ENCODE results near the gene PEF1.

PEF1 gene

GRCh38 chr1:31627930-31628559 is 16.6 kb downstream of the PEF1 start:
- no peak for DNase-seq (ENCODE audit: low read depth)

GRCh38 chr1:31627301-31627929 is 17.3 kb downstream of the PEF1 start:
- no peak for DNase-seq (ENCODE audit: low read depth)

GRCh38 chr1:31626223-31627207 is 18.2 kb downstream of the PEF1 start:
- DNase-seq (ENCODE audit: low read depth), result no peak

GRCh38 chr1:31625561-31626222 is 19.0 kb downstream of the PEF1 start:
- DNase-seq (ENCODE audit: low read depth), result no peak

GRCh38 chr1:31624731-31625514 is 19.8 kb downstream of the PEF1 start:
- no peak for DNase-seq (ENCODE audit: low read depth)

- DNase-seq (ENCODE audit: low read depth), result no peak
Observed at GRCh38 chr1:31624309-31624708, 20.4 kb downstream of the PEF1 start.

GRCh38 chr1:31623365-31623764 is 21.3 kb downstream of the PEF1 start:
- DNase-seq (ENCODE audit: low read depth), result no peak

- DNase-seq (ENCODE audit: low read depth), result no peak
Observed at GRCh38 chr1:31621847-31622730, 22.6 kb downstream of the PEF1 start.

GRCh38 chr1:31621498-31621820 is 23.2 kb downstream of the PEF1 start:
- no peak for DNase-seq (ENCODE audit: low read depth)

GRCh38 chr1:31620631-31621497 is 23.8 kb downstream of the PEF1 start:
- DNase-seq (ENCODE audit: low read depth), result no peak

- DNase-seq (ENCODE audit: low read depth), result no peak
Observed at GRCh38 chr1:31618916-31619846, 25.5 kb downstream of the PEF1 start.

GRCh38 chr1:31617916-31618746 is 26.5 kb downstream of the PEF1 start:
- DNase-seq (ENCODE audit: low read depth), result peak; percentile 40

GRCh38 chr1:31617218-31617915 is 27.3 kb downstream of the PEF1 start, which contains the start of gene HCRTR1:
TSS of gene HCRTR1 (plus strand) at chr1:31617689. CDS start at chr1:31619193, 1,504 bp downstream.
- DNase-seq (ENCODE audit: low read depth), result no peak

GRCh38 chr1:31615939-31616338 is 28.7 kb downstream of the PEF1 start:
- DNase-seq (ENCODE audit: low read depth), result no peak

GRCh38 chr1:31615414-31615813 is 29.3 kb downstream of the PEF1 start:
- DNase-seq (ENCODE audit: low read depth), result no peak

GRCh38 chr1:31614414-31615005 is 30.2 kb downstream of the PEF1 start:
- DNase-seq (ENCODE audit: low read depth), result no peak
